DMS 273 (cell line): ENCODE data around the gene NIPSNAP3A.
"Not testable (repeated sequence)": the region's sequence is repeated elsewhere in the genome, so short reads cannot be mapped to it uniquely, and the experiment has no call there.

Experiments used
- DNase-seq: peaks from one replicate; lab custom pipeline; 2025; ENCODE audit not compliant: unreplicated experiment; lab: John Stamatoyannopoulos, UW

The NIPSNAP3A gene

GRCh38 chr9:104747565-104748358 is at the start of gene NIPSNAP3A:
TSS of gene NIPSNAP3A (plus strand) at chr9:104747683. CDS start at chr9:104747793, 110 bp downstream.
- peak; percentile 90 for DNase-seq

GRCh38 chr9:104700306-104700705 is 47.2 kb upstream of the NIPSNAP3A start:
- no peak for DNase-seq

DNA sequence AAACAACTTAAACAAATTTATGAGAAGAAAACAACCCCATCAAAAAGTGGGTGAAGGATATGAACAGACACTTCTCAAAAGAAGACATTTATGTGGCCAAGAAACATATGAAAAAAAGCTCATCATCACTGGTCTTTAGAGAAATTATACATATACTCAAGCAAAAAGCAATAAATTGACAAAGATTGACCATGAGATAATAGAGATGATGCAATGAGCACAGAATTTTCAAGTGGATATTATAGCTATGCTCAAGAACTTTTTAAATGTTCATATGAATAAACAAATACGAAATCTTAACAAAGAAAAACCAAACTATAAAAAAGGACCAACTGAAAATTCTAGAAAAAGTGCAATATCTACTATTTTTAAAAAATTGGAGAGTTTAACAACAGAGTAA is 38.7 kb upstream of the NIPSNAP3A start:
- DNase-seq: not testable (repeated sequence)

DNA sequence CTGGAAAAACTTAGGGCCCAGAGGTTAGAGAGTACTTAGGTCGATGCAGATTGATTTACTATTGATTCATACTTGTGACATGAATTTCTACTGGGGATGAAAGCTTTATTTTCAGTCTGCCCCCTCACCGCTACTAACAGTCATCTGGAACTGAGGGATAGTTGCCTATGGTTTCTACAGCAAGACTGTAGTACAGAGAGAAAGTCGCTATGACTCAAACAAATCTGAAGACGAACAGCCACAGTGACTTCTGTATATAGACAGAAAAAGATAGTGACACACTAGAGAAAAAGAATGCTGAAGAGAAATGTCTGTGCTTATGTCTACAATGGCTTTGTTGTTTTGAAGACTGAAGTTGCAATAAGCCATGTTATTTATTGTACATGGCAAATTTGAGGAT is 35.9 kb upstream of the NIPSNAP3A start:
- no peak for DNase-seq

- peak; percentile 2 for DNase-seq
Observed at GRCh38 chr9:104725014-104725413, 22.5 kb upstream of the NIPSNAP3A start.

DNA sequence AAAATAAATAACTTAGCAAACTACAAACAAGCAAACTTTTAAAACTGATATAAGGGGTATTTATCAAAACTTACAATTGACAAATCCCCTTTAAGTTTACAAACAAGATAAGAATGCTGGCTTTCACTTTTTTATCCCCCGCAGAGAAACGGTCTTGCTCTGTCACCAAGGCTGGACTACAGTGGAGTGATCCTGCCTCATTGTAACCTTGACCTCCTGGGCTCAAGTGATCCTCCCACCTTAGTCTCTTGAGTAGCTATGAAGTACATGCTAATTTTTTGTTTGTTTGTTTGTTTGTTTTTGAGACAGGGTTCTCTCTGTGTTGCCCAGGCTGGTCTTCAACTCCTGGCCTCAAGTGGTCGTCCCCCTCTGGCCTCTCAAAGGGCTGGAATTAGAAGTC is 9.0 kb upstream of the NIPSNAP3A start:
- no peak for DNase-seq

DNA sequence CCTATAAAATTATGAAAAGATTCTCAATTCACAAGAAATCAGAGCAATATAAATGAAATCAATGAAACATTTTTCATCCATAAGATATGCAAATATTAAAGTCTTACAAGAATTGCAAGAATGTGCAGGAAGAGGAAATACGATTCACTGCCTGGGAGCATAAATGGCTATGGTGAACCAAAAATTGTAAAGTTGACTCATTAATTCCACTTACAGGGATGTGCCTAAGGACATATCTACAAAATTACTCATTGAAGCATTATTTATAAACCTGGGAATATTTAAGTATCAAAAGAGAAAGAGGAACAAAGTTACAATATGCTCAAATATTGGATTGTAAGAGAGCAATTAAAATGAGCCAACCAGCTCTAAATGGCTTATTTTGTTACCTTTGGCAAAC is 6.9 kb upstream of the NIPSNAP3A start:
- no peak for DNase-seq

DNA sequence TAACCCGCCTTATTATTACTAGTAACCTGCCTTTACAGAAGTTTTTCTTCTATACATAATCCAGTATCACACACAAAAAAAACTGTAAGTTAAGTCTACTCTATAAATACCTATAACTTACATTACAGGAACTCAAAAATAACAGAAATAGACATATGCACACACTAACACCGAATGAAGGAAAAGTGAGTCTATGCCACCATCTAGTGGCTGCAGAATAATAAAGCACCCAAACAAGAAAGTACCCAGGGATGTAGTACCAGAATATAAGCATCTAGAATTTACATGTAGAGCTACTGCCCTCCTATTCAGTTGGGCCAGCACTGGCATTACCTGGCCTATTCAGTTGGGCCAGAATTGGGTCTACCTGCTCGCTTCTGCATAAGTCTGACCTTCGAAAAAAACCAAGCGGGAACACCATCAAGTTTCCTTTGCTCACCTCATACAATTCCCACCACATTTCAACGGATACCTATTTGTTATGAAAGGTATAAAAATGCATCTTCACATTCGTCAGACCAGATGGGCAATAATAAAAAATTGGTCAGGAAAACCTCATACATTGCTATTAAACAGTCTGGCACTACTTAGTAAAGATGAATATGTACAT is 4.0 kb upstream of the NIPSNAP3A start:
- peak; percentile 70 for DNase-seq

GRCh38 chr9:104745852-104746251 is 1.6 kb upstream of the NIPSNAP3A start:
- DNase-seq: no peak

DNA sequence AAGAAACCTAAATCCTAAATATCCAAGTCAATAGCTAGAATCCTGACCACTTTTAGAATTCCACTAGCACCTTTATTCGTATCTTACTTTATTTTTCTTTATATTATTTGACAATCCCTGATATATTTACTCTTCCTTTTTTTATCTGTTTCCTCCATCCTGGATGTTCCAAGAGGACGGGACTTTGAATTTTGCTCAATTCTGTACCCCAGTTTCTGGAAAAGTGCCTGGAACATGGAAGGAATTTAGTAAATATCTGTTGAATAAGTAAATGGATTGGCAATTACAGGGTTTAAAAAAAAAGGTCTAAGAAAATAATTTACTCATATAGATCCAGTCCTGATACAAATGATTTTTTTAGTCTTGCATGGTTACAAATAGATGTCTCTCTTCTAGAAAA is 1.2 kb upstream of the NIPSNAP3A start:
- DNase-seq: no peak

GRCh38 chr9:104746798-104747197 is 685 bp upstream of the NIPSNAP3A start:
- peak; percentile 15 for DNase-seq

GRCh38 chr9:104747245-104747564 is 278 bp upstream of the NIPSNAP3A start:
- DNase-seq: no peak

DNA sequence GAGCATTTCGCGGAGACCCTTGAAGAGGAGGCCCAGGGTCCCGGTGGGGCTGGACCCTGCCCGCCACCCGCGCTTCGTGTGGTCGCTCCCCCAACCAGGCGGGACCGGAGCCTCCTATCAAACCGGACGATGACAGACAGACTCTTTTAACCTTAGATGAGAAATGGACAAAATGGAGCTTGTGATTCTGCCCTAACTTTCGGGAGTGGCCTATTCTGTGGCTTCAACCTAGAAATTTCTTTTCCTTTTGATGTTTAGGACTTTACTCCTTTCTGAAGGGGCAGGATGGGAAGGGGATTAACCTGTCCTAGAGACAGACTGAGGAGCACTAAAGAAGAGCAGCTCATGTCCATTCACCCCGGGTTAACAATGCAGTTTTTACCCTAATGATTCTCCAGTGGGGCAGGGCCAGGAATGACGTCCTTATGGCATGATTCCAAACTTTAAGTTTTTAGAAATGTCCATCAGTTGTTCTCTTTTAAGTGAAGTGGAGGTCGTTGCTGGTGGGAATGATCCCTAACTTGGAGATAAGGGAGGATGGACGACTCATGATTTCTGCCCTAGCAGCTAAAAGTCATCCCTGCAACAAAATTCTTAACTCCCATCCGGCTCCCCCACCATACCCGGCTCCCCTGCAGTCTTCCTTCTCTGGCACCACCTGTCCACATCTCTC is 1.0 kb downstream of the NIPSNAP3A start:
- DNase-seq: peak; percentile 59

- no peak for DNase-seq
Observed at GRCh38 chr9:104750185-104750767, 2.8 kb downstream of the NIPSNAP3A start.

- peak; percentile 77 for DNase-seq
Observed at GRCh38 chr9:104758974-104759373, 11.5 kb downstream of the NIPSNAP3A start.

- DNase-seq: no peak
Observed at GRCh38 chr9:104765138-104765537, 17.7 kb downstream of the NIPSNAP3A start.

GRCh38 chr9:104766025-104766424 is 18.5 kb downstream of the NIPSNAP3A start:
- DNase-seq: no peak

DNA sequence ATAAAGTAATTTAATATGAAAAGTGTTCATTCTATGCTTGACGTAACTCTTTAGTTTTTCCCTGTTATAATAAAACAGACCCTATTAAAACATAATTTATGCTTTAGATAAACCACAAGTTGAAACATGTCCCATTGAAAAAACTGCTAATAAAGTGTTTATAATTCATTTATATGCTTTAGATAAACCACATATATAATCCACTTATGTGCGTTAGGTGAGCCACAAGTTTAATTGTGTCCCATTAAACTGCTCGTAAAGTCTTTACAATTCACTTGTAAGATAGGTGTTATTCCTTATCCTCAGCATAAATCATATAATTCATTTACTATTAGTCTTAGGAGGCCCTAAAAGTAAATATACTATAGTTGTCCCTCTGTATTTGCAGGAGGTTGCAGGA is 20.0 kb downstream of the NIPSNAP3A start:
- no peak for DNase-seq

DNA sequence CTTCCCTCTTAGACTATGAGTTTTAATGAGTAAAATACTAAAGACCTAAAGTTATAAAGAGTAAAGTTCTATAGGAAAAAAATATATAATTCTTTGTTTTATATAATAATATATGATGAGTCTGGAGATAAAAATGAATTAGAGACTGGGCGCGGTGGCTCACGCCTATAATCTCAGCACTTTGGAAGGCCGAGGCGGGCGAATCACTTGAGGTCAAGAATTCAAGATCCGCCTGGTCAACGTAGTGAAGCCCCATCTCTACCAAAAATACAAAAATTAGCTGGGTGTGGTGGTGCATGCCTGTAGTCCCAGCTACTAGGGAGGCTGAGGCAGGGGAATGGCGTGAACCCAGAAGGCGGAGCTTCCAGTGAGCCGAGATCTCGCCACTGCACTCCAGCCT is 21.5 kb downstream of the NIPSNAP3A start:
- not testable (repeated sequence) for DNase-seq

- no peak for DNase-seq
Observed at GRCh38 chr9:104769655-104770054, 22.2 kb downstream of the NIPSNAP3A start.

- DNase-seq: peak; percentile 52
Observed at GRCh38 chr9:104772714-104773510, 25.4 kb downstream of the NIPSNAP3A start.
